ENCODE measurements around the gene C2CD3. TPM values are rescaled to one million over a fixed set of nuclear protein-coding genes. Genes with fewer than 3 reads are reported as not detected.
A peak's percentile ranks its signal among the peaks of the same experiment; 100 is the strongest.

C2CD3 gene
- total and polyA plus RNA-seq, 9 of the 15 experiments (the other 6 are each of a cell fraction or from before 2014, with no cell fraction given): 4.4 to 20.2 (median 15.4) TPM

DNA sequence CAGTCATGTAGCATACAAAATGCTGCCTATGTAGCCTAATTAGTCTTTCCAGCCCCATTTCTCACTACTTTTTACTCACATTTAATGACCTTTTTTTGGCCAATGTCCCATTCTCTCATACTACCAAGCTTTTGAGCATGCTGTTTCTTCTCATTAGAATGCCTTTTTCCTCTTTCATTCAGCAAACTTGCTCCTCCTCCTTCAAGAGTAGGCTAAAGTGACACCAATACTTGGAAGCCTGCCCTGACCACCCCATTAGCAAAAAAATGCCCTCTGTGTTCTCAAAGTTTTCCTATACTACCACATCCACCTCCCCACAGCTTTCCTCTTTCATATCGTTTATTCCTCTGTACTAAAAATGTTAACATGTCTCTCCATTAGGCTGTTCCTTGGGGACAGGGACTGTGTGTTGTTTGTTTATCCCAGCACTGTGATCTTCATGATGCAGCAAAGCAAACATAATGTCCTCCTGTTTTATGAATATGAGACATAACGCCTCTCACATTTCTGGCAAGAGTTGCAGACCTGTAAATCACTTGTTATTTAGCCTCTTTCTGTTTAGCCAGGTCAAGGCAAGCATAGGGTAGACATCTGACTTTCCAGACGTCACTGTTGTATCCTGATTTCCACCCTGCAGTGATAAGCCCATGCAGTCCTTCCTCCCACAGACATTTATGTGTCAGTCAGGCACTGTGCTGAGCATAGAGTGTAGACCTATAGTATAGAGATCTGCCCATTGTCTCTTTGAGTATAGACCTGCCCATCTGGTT is 99.9 kb downstream of the C2CD3 start (continued):
- TF ChIP-seq, protein P1, sequence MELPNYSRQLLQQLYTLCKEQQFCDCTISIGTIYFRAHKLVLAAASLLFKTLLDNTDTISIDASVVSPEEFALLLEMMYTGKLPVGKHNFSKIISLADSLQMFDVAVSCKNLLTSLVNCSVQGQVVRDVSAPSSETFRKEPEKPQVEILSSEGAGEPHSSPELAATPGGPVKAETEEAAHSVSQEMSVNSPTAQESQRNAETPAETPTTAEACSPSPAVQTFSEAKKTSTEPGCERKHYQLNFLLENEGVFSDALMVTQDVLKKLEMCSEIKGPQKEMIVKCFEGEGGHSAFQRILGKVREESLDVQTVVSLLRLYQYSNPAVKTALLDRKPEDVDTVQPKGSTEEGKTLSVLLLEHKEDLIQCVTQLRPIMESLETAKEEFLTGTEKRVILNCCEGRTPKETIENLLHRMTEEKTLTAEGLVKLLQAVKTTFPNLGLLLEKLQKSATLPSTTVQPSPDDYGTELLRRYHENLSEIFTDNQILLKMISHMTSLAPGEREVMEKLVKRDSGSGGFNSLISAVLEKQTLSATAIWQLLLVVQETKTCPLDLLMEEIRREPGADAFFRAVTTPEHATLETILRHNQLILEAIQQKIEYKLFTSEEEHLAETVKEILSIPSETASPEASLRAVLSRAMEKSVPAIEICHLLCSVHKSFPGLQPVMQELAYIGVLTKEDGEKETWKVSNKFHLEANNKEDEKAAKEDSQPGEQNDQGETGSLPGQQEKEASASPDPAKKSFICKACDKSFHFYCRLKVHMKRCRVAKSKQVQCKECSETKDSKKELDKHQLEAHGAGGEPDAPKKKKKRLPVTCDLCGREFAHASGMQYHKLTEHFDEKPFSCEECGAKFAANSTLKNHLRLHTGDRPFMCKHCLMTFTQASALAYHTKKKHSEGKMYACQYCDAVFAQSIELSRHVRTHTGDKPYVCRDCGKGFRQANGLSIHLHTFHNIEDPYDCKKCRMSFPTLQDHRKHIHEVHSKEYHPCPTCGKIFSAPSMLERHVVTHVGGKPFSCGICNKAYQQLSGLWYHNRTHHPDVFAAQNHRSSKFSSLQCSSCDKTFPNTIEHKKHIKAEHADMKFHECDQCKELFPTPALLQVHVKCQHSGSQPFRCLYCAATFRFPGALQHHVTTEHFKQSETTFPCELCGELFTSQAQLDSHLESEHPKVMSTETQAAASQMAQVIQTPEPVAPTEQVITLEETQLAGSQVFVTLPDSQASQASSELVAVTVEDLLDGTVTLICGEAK (IDR thresholded peaks at IDR 0.05): no peak
- TF ChIP-seq, protein P1 (CRISPR knock-in tag; IDR thresholded peaks at IDR 0.05): no peak
- TF ChIP-seq ZNF217 (CRISPR knock-in tag; IDR thresholded peaks at IDR 0.05) (no peak), MAFF (IDR thresholded peaks at IDR 0.05; ENCODE audit: low read length) (no peak), ZNF23 (CRISPR knock-in tag; IDR thresholded peaks at IDR 0.05) (no peak), SMARCE1 (IDR thresholded peaks at IDR 0.05) (peak; percentile 67), RB1 (IDR thresholded peaks at IDR 0.05; ENCODE audit: low read depth) (no peak), ZNF76 (CRISPR knock-in tag; IDR thresholded peaks at IDR 0.05; ENCODE audit: borderline replicate concordance) (no peak), CCAR2 (IDR thresholded peaks at IDR 0.05; ENCODE audit: low read depth, low read length) (no peak), POLR2AphosphoS5 (IDR thresholded peaks at IDR 0.05; ENCODE audit: control insufficient read depth, insufficient read depth, low read depth, low read length) (peak; percentile 80; the same call in 1 of the 2 replicates), ZNF316 (IDR thresholded peaks at IDR 0.05) (no peak), FOSL1 (tag; conservative IDR thresholded peaks at IDR 0.05) (peak; percentile 40; the same call in 1 of the 2 replicates), KLF6 (CRISPR knock-in tag; IDR thresholded peaks at IDR 0.05; ENCODE audit: borderline replicate concordance) (no peak), STAT5A (IDR thresholded peaks at IDR 0.05; ENCODE audit: borderline replicate concordance, low read length) (peak; percentile 76; the same call in 1 of the 2 replicates), HDAC3 (IDR thresholded peaks at IDR 0.05; ENCODE audit: borderline replicate concordance, partially characterized antibody) (peak; percentile 53), HNRNPL (IDR thresholded peaks at IDR 0.05; ENCODE audit: low read depth, low read length) (no peak), ZNF3 (CRISPR knock-in tag; IDR thresholded peaks at IDR 0.05) (no peak), MCM2 (IDR thresholded peaks at IDR 0.05; ENCODE audit: low read depth) (no peak), SNRNP70 (optimal IDR thresholded peaks at IDR 0.05; ENCODE audit: low read depth, low read length) (no peak), DPF2 (IDR thresholded peaks at IDR 0.05) (peak; percentile 83), BRF1 (IDR thresholded peaks at IDR 0.05; ENCODE audit: borderline replicate concordance, extremely low read depth, insufficient read length) (no peak), ZNF77 (CRISPR knock-in tag; IDR thresholded peaks at IDR 0.05) (no peak), TSC22D4 (tag; IDR thresholded peaks at IDR 0.05) (no peak)
